ENCODE results near the gene B4GAT1. TPM values are rescaled to one million over a fixed set of nuclear protein-coding genes. Genes with fewer than 3 reads are reported as not detected.
A peak's percentile ranks its signal among the peaks of the same experiment; 100 is the strongest.

The B4GAT1 gene
- total and polyA plus RNA-seq, 7 donors: 4.2 to 43.5 (median 41.4) TPM

DNA sequence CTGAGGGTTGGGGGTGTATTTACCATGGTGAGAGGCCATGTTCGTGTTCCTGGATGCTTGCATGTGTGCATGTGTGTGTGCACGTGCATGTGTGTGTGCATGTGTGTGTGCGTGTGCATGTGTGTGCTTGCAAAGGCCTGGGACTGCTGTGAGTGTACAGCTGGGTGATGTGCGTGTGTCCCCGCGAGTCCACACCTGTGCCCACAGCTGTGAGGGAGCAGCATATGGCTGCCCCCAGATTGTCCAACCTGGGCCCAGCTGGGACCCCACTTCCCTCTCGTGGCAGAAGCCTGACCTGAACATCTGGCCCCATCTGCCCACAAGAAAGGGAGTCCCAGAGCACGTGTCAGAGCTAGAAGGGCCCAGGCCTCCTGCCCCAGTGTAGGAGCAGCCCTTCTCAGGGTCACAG is 22.2 kb downstream of the B4GAT1 start:
- TF ChIP-seq POLR2A (IDR thresholded peaks at IDR 0.05) (no peak), EP300 (IDR thresholded peaks at IDR 0.05) (no peak), POLR2AphosphoS5 (IDR thresholded peaks at IDR 0.05) (no peak)
- TF ChIP-seq, protein P1, sequence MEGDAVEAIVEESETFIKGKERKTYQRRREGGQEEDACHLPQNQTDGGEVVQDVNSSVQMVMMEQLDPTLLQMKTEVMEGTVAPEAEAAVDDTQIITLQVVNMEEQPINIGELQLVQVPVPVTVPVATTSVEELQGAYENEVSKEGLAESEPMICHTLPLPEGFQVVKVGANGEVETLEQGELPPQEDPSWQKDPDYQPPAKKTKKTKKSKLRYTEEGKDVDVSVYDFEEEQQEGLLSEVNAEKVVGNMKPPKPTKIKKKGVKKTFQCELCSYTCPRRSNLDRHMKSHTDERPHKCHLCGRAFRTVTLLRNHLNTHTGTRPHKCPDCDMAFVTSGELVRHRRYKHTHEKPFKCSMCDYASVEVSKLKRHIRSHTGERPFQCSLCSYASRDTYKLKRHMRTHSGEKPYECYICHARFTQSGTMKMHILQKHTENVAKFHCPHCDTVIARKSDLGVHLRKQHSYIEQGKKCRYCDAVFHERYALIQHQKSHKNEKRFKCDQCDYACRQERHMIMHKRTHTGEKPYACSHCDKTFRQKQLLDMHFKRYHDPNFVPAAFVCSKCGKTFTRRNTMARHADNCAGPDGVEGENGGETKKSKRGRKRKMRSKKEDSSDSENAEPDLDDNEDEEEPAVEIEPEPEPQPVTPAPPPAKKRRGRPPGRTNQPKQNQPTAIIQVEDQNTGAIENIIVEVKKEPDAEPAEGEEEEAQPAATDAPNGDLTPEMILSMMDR (IDR thresholded peaks at IDR 0.05): no peak
- Histone ChIP-seq H3K4me1 (peaks cover 0 to 34% (median 31%) of the 10 kb centered on the region in 4 donors), H3K4me3 (no peak overlapping the region), H3K27me3 (no peaks in the 10 kb centered on the region), H3K9me3 (no peaks in the 10 kb centered on the region), H3K27ac (peak overlapping the region in 1 of 4 donors; percentile 81), H3K36me3 (no peaks in the 10 kb centered on the region)
- no peak for DNase-seq
- WGBS, 2 donors: 71 to 77% methylated on average over 8 of the region's 8 CpGs
- intact Hi-C loops (cut with DNase I): loop anchor here (5.0 kb wide), 1 partner anchor 62 kb away; no protein-coding TSS in a partner anchor

GRCh38 chr11:66324664-66325063 is 22.8 kb downstream of the B4GAT1 start:
- TF ChIP-seq POLR2A (IDR thresholded peaks at IDR 0.05) (no peak), EP300 (IDR thresholded peaks at IDR 0.05) (no peak), POLR2AphosphoS5 (IDR thresholded peaks at IDR 0.05) (no peak)
- TF ChIP-seq, protein P1 (IDR thresholded peaks at IDR 0.05): no peak
- Histone ChIP-seq H3K4me3 (no peak overlapping the region), H3K36me3 (no peaks in the 10 kb centered on the region), H3K4me1 (peaks cover 0 to 34% (median 31%) of the 10 kb centered on the region in 4 donors), H3K27me3 (no peaks in the 10 kb centered on the region), H3K9me3 (no peaks in the 10 kb centered on the region), H3K27ac (no peak overlapping the region)
- intact Hi-C loops (cut with DNase I): loop anchor here (5.0 kb wide), 1 partner anchor 63 kb away; no protein-coding TSS in a partner anchor
- DNase-seq: no peak
- 83 to 88% methylated on average over 10 of the region's 10 CpGs for WGBS, 2 donors

DNA sequence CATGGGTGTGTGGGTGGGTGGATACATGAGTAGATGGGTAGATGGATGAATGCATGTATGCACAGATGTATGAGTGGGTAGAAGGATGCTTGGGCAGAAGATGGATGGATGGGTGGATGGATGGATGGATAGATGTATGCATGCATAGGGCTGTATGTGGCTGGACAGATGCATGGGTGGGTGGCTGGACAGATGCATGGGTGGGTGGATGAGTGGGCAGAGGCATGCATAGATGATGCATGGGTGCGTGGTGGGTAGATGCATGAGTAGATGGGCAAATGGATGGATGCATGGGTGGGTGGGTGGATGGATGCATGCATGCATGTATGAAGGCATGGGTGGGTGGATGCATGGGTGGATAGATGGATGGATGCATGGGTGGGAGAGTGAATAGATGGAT is 23.7 kb downstream of the B4GAT1 start:
- no peaks in the 10 kb centered on the region for H3K27me3 ChIP-seq
- 98 to 100% methylated on average over 1 of the region's 1 CpG for WGBS, 2 donors
- no peaks in the 10 kb centered on the region for H3K9me3 ChIP-seq
- TF ChIP-seq EP300 (IDR thresholded peaks at IDR 0.05) (no peak), POLR2A (IDR thresholded peaks at IDR 0.05) (no peak), POLR2AphosphoS5 (IDR thresholded peaks at IDR 0.05) (no peak)
- TF ChIP-seq, protein P1 (IDR thresholded peaks at IDR 0.05): no peak
- no peak overlapping the region for H3K27ac ChIP-seq
- H3K4me1 ChIP-seq: peaks cover 0 to 31% (median 31%) of the 10 kb centered on the region in 4 donors
- intact Hi-C loops (cut with DNase I): no loop called here
- H3K4me3 ChIP-seq: no peak overlapping the region
- no peaks in the 10 kb centered on the region for H3K36me3 ChIP-seq
- no peak for DNase-seq

DNA sequence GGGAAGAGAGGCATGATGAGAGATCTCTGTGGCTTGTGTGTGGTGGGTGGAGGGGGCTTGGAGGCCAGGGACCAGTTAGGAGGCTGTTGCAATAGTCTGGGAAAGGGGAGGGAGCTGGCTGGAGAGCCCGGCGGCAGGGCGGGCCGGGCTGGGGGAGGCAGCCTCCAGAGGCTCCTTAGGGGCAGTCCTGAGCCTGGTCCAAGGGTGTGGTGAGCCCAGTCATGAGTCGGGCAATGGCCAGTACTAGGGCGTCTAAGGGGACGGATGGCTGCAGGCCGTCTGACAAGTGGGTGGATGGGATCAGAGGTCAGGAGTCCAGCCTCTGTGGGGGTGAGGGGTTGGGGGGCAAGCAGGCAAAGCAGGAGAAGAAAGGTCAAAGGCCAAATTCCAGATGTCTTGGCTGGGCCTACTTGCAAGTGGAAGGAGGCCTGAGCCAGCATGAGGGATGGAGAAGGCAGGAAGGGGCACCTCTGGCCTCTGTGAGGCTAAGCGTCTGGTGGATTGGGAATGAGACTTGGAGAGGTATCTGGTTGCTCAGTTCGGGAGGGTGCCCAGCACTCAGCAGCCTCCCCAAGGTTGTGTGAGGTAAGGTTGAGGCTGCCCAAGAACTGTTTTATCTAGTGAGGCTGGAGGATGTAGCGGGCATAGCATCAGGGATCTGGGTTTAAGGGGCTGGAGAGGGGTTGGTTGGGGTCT is 24.5 kb downstream of the B4GAT1 start:
- H3K27ac ChIP-seq: peak overlapping the region in 2 of 4 donors; percentile 42 to 49
- DNase-seq: peak; percentile 81
- TF ChIP-seq POLR2AphosphoS5 (IDR thresholded peaks at IDR 0.05) (no peak), POLR2A (IDR thresholded peaks at IDR 0.05) (no peak), EP300 (IDR thresholded peaks at IDR 0.05) (no peak)
- TF ChIP-seq, protein P1 (IDR thresholded peaks at IDR 0.05): no peak
- intact Hi-C loops (cut with DNase I): no loop called here
- peaks cover 0 to 31% (median 31%) of the 10 kb centered on the region in 4 donors for H3K4me1 ChIP-seq
- no peaks in the 10 kb centered on the region for H3K36me3 ChIP-seq
- no peaks in the 10 kb centered on the region for H3K9me3 ChIP-seq
- 88 to 89% methylated on average over 11 of the region's 11 CpGs for WGBS, 2 donors
- H3K27me3 ChIP-seq: no peaks in the 10 kb centered on the region
- no peak overlapping the region for H3K4me3 ChIP-seq
